ENCODE data around the gene BSCL2. TPM values are rescaled to one million over a fixed set of nuclear protein-coding genes. Genes with fewer than 3 reads are reported as not detected.
A peak's percentile ranks its signal among the peaks of the same experiment; 100 is the strongest.
"Not testable (repeated sequence)": the region's sequence is repeated elsewhere in the genome, so short reads cannot be mapped to it uniquely, and the experiment has no call there.

BSCL2 gene
- polyA plus RNA-seq, 1 experiment = 42.8 TPM

DNA sequence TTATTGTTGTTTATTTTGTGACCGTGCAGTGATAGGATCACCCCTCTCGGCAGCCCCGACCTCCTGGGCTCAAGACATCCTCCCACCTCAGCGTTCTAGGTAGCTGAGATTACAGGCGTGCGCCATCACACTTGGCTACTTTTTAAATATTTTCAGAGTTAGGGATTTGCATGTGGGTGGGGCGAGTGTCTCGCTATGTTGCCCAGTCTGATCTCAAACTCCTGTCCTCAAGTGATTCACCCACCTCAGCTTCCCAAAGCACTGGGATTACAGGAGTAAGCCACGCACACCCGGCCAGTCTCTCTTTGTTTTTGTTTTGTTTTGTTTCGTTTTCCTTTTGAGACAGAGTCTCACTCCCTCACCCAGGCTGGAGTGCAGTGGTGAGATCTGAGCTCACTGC is 52.9 kb downstream of the BSCL2 start:
- ChIA-PET CTCF (interaction anchor here (0.6 kb wide), 1 partner anchor 100 kb away, joined by 3 read pairs; the partner anchor contains the start of gene ZBTB3), POLR2A (interaction anchor here (0.7 to 10.2 kb wide), 3 partner anchors 11 to 1284 kb away, joined by 4 to 150 read pairs (median 5); partner anchors contain the start of genes C11orf98 and CSKMT)
- Histone ChIP-seq H3K4me3 (ENCODE audit: low read depth, low read length) (no peak overlapping the region), H3K27ac (ENCODE audit: low read depth, low read length) (no peak overlapping the region), H3K27me3 (ENCODE audit: control insufficient read depth, insufficient read depth, low read length) (no peaks in the 10 kb centered on the region), H3K9me3 (ENCODE audit: control insufficient read depth, insufficient read depth, low read length) (no peaks in the 10 kb centered on the region)
- DNase-seq (ENCODE audit: low read depth, low spot score) = no peak
- TF ChIP-seq CTCF (IDR thresholded peaks at IDR 0.05; ENCODE audit: low read depth, low read length) = no peak

DNA sequence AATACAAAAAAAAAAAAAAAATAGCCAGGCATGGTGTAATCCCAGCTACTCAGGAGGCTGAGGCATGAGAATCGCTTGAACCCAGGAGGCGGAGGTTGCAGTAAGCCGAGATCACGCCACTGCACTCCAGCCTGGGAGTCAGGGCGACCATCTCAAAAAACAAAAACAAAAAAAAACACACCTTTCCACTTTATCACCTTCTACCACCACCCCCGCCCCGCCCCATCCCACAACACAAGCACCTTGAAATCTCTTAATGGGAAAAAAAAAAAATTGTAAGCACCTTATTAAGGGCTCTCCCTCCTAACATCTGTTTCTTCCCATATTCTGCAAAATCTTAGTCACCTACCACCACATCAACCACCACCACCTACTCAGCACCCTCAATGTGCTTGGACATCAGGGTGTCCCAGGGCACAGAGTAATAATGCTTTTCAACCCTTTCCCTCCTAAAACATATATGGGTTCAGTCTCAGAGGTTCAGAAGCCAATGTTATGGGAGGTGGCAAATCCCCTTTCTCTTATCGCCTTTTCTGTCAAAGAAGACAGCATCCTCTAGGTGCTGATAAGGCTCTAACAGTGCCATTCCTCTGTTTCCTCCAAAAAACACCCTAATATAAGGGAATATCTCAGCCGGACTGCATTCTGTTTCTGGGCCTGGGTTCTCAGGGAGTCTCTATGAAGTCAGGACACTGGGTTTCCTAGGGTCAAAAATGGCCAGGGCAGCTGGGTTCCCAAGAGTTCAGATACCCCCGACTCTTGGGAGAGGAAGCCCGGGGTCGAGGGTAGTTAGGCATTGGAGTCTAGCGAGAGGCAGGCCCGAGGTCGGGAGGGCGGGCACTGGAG is 54.8 kb downstream of the BSCL2 start:
- ChIA-PET POLR2A (interaction anchor here (0.6 to 10.2 kb wide), 15 partner anchors 8 to 257 kb away, joined by 3 to 150 read pairs (median 4); partner anchors contain the start of genes B3GAT3, C11orf98, CSKMT and EEF1G), CTCF (no interaction called here)
- TF ChIP-seq CTCF (IDR thresholded peaks at IDR 0.05; ENCODE audit: low read depth, low read length) = no peak
- DNase-seq (ENCODE audit: low read depth, low spot score) = no peak
- Histone ChIP-seq H3K9me3 (ENCODE audit: control insufficient read depth, insufficient read depth, low read length) (no peaks in the 10 kb centered on the region), H3K27ac (ENCODE audit: low read depth, low read length) (peak overlapping the region; percentile 40), H3K27me3 (ENCODE audit: control insufficient read depth, insufficient read depth, low read length) (no peaks in the 10 kb centered on the region), H3K4me3 (ENCODE audit: low read depth, low read length) (peak overlapping the region; percentile 82)

DNA sequence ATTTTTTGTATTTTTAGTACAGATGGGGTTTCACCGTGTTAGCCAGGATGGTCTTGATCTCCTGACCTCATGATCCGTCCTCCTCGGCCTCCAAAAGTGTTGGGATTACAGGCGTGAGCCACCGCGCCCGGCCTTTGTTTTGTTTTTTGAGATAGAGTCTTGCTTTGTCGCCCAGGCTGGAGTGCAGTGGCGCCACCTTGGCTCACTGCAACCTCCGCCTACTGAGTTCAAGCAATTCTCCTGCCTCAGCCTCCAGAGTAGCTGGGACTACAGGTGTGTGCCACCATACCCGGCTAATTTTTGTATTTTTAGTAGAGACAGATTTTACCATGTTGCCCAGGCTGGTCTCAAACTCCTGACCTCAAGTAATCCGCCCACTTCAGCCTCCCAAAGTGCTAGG is 56.9 kb downstream of the BSCL2 start:
- CTCF ChIA-PET = interaction anchor here (0.6 kb wide), 1 partner anchor 30 kb away, joined by 3 read pairs; no protein-coding TSS in a partner anchor
- DNase-seq (ENCODE audit: low read depth, low spot score); H3K27ac ChIP-seq (ENCODE audit: low read depth, low read length); H3K9me3 ChIP-seq (ENCODE audit: control insufficient read depth, insufficient read depth, low read length); H3K4me3 ChIP-seq (ENCODE audit: low read depth, low read length); H3K27me3 ChIP-seq (ENCODE audit: control insufficient read depth, insufficient read depth, low read length): not testable (repeated sequence)
- POLR2A ChIA-PET = interaction anchor here (0.6 to 10.2 kb wide), 2 partner anchors 15 to 86 kb away, joined by 6 to 150 read pairs; partner anchors contain the start of genes C11orf98 and CSKMT

DNA sequence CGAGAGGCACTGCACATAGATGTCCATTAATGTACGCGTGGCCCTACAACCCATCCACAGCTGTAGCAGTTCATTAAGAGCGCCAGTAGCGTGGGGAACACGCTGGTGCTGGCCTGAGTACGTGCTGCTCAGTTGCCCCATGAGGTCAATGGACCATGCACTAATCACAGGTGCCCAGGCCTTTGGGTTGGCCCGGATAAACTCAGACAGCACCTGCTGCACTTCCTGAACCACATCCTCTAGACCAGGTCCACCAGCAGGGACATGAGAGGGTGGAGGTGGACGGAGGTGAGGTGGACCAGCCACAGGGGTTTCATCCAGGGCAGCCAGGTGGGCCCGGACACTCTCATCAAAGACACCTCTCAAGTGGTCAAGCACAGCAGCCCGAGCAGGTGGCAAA is 57.7 kb downstream of the BSCL2 start:
- Histone ChIP-seq H3K27me3 (ENCODE audit: control insufficient read depth, insufficient read depth, low read length) (no peaks in the 10 kb centered on the region), H3K4me3 (ENCODE audit: low read depth, low read length) (no peak overlapping the region), H3K9me3 (ENCODE audit: control insufficient read depth, insufficient read depth, low read length) (peaks cover 6% of the 10 kb centered on the region; the same call in 1 of the 2 replicates), H3K27ac (ENCODE audit: low read depth, low read length) (no peak overlapping the region)
- POLR2A ChIA-PET = interaction anchor here (10.2 kb wide), 1 partner anchor 16 kb away, joined by 150 read pairs; the partner anchor contains the start of genes C11orf98 and CSKMT
- CTCF ChIA-PET = interaction anchor here (0.6 kb wide), 1 partner anchor 343 kb away, joined by 3 read pairs; no protein-coding TSS in a partner anchor
- no peak for DNase-seq (ENCODE audit: low read depth, low spot score)
- TF ChIP-seq CTCF (IDR thresholded peaks at IDR 0.05; ENCODE audit: low read depth, low read length) = no peak

GRCh38 chr11:62648967-62649364 is 58.3 kb downstream of the BSCL2 start:
- no peak for TF ChIP-seq CTCF (IDR thresholded peaks at IDR 0.05; ENCODE audit: low read depth, low read length)
- POLR2A ChIA-PET = interaction anchor here (0.5 to 10.2 kb wide), 3 partner anchors 17 to 120 kb away, joined by 3 to 150 read pairs (median 5); partner anchors contain the start of genes C11orf98, CSKMT and TUT1

More at GRCh38 chr11:62648967-62649364, 58.3 kb downstream of the BSCL2 start:
- no peak for DNase-seq (ENCODE audit: low read depth, low spot score)
- Histone ChIP-seq H3K4me3 (ENCODE audit: low read depth, low read length) (no peak overlapping the region), H3K27ac (ENCODE audit: low read depth, low read length) (no peak overlapping the region), H3K9me3 (ENCODE audit: control insufficient read depth, insufficient read depth, low read length) (peaks cover 6% of the 10 kb centered on the region; the same call in 1 of the 2 replicates), H3K27me3 (ENCODE audit: control insufficient read depth, insufficient read depth, low read length) (no peaks in the 10 kb centered on the region)
- CTCF ChIA-PET = interaction anchor here (0.6 kb wide), 1 partner anchor 342 kb away, joined by 3 read pairs; no protein-coding TSS in a partner anchor

Data from AG04450 (cell line).